Keratinocyte (primary cell): ENCODE measurements around the gene FAM83D. TPM values are rescaled to one million over a fixed set of nuclear protein-coding genes. Genes with fewer than 3 reads are reported as not detected.
A peak's percentile ranks its signal among the peaks of the same experiment; 100 is the strongest.

Experiments used
- DNase-seq: peaks from one replicate; pipeline ENCODE4 v3.0.0-alpha.2; 2011; ENCODE audit warnings: low read depth, missing footprints, low spot score
- FAIRE-seq: peaks from 2 replicates; lab custom pipeline; 2011; peaks lifted over from hg19 to GRCh38; lab: Jason Lieb, UNC
- H2AFZ ChIP-seq: 2 replicates; pipeline ENCODE4 v1.6.0; 2012; ENCODE audit warnings: low read length, control low read depth, inconsistent platforms; ENCODE audit not compliant: control insufficient read depth
- H3K27ac ChIP-seq: 2 replicates; pipeline ENCODE4 v1.5.1; 2011; ENCODE audit warnings: low read length; ENCODE audit not compliant: control insufficient read depth, insufficient read depth
- H3K27me3 ChIP-seq: 3 replicates; pipeline ENCODE4 v1.6.0; 2011; ENCODE audit warnings: low read length; ENCODE audit not compliant: control insufficient read depth, insufficient read depth; ENCODE audit errors: extremely low read depth
- H3K36me3 ChIP-seq, 2 experiments: 2 replicates in 1 of 2; 3 replicates in 1 of 2; pipeline ENCODE4 v1.5.1; 2011; ENCODE audit warnings: low read length in 2 of 2, mild to moderate bottlenecking in 1 of 2; ENCODE audit not compliant: control insufficient read depth in 2 of 2, insufficient read depth in 2 of 2; ENCODE audit errors: extremely low read depth in 1 of 2
- H3K4me1 ChIP-seq: 3 replicates; pipeline ENCODE4 v1.5.1; 2011; ENCODE audit warnings: low read length; ENCODE audit not compliant: control insufficient read depth, insufficient read depth; ENCODE audit errors: extremely low read depth
- H3K4me2 ChIP-seq: 3 replicates; pipeline ENCODE4 v1.6.0; 2011; ENCODE audit warnings: low read depth, low read length; ENCODE audit not compliant: control insufficient read depth, insufficient read depth; ENCODE audit errors: extremely low read depth
- H3K4me3 ChIP-seq, 3 experiments: fragments of 200-600 bp in 1 of 3; sonication (generic) in 1 of 3; 2 replicates in 2 of 3; 3 replicates in 1 of 3; pipeline ENCODE4 v1.5.1; 2011 to 2016; ENCODE audit warnings: low read length in 3 of 3, mild to moderate bottlenecking in 3 of 3, control low read depth in 2 of 3, inconsistent platforms in 1 of 3, low read depth in 1 of 3, mixed read lengths in 1 of 3, mixed run types in 1 of 3, moderate library complexity in 1 of 3; ENCODE audit not compliant: control insufficient read depth in 2 of 3, insufficient read depth in 2 of 3; ENCODE audit errors: extremely low read depth in 1 of 3
- H3K79me2 ChIP-seq: 2 replicates; pipeline ENCODE4 v1.6.0; 2012; ENCODE audit warnings: low read length; ENCODE audit not compliant: control insufficient read depth, insufficient read depth
- H3K9ac ChIP-seq: 3 replicates; pipeline ENCODE4 v1.6.0; 2011; ENCODE audit warnings: low read length; ENCODE audit not compliant: control insufficient read depth, insufficient read depth; ENCODE audit errors: extremely low read depth
- H3K9me1 ChIP-seq: 3 replicates; pipeline ENCODE4 v1.6.0; 2011; ENCODE audit warnings: low read length; ENCODE audit not compliant: control insufficient read depth, insufficient read depth; ENCODE audit errors: extremely low read depth
- H3K9me3 ChIP-seq: 2 replicates; pipeline ENCODE4 v1.5.1; 2012; ENCODE audit warnings: low read depth, low read length; ENCODE audit not compliant: control insufficient read depth
- H4K20me1 ChIP-seq: 3 replicates; pipeline ENCODE4 v1.6.0; 2011; ENCODE audit warnings: low read length; ENCODE audit not compliant: control insufficient read depth, insufficient read depth; ENCODE audit errors: extremely low read depth
- CTCF ChIP-seq, 3 experiments: IDR thresholded peaks in 1 of 3; conservative IDR thresholded peaks in 1 of 3; optimal IDR thresholded peaks in 1 of 3; 2 replicates in 2 of 3; 3 replicates in 1 of 3; pipeline versions ENCODE3 to v1.5.1; 2011; ENCODE audit warnings: low read length in 3 of 3, mild to moderate bottlenecking in 3 of 3, moderate library complexity in 2 of 3, control low read depth in 1 of 3, inconsistent platforms in 1 of 3; ENCODE audit not compliant: insufficient read depth in 2 of 3; ENCODE audit errors: extremely low read depth in 1 of 3
- EZH2 ChIP-seq: IDR thresholded peaks from one replicate; pipeline ENCODE4 v1.6.1; 2012; ENCODE audit warnings: inconsistent platforms, mild to moderate bottlenecking, low read length, moderate library complexity
- dilution Hi-C: fragments of 300-500 bp; cut with MboI; formaldehyde crosslinking; loops from one replicate; pipeline ENCODE4 v1.7.0; 2020; ENCODE audit warnings: low sequenced_read_pairs; ENCODE audit not compliant: extremely low pct_ligation_motif_present
- polyA plus RNA-seq, 5 experiments: library from polyadenylated mRNA; depleted of rRNA in 3 of 5; stranded (reverse) in 3 of 5; stranded (forward) in 1 of 5; unstranded in 1 of 5; fragments of >200 nt; gene quantifications; 1 replicate in 1 of 5; 2 replicates in 3 of 5; 3 replicates in 1 of 5; pipeline versions ENCODE4 v1.2.1 to v1.2.3, GENCODE V29; 2011 to 2012; ENCODE audit warnings: missing spikeins in 2 of 5, low read depth in 1 of 5, low replicate concordance in 1 of 5

FAM83D gene
- polyA plus RNA-seq, 1 donor (not counting 4 experiments of a cell fraction or from before 2014, with no cell fraction given) = 32.1 TPM

- Histone ChIP-seq H3K27me3 (no peaks in the 10 kb centered on the region), H3K27ac (peak overlapping the region; percentile 67), H3K9ac (peak overlapping the region; percentile 81), H2AFZ (peak overlapping the region; percentile 87), H3K4me3 (peak overlapping the region; percentile 68 to 88 (median 82)), H3K9me3 (no peaks in the 10 kb centered on the region), H3K9me1 (no peaks in the 10 kb centered on the region), H3K4me2 (peak overlapping the region; percentile 77), H4K20me1 (no peaks in the 10 kb centered on the region), H3K36me3 (peaks cover 0 to 3% of the 10 kb centered on the region in 2 experiments), H3K79me2 (peaks cover 54% of the 10 kb centered on the region), H3K4me1 (peaks cover 23% of the 10 kb centered on the region)
- no peak for TF ChIP-seq CTCF (optimal IDR thresholded peaks at IDR 0.05 in 1 of 3, IDR thresholded peaks at IDR 0.05 in 1 of 3, conservative IDR thresholded peaks at IDR 0.05 in 1 of 3; ENCODE audit: extremely low read depth in 1 of 3, insufficient read depth in 2 of 3, low read length in 3 of 3)
- no peak for TF ChIP-seq EZH2
- no peak for DNase-seq
- FAIRE-seq = no peak
- dilution Hi-C loops = no loop called here
Observed at GRCh38 chr20:38926934-38927616, 858 bp downstream of the FAM83D start.

GRCh38 chr20:38927902-38928578 lies 1.8 kb downstream of the FAM83D start:
- peak overlapping the region in 2 of 3 experiments; percentile 82 to 88 for H3K4me3 ChIP-seq
- no peaks in the 10 kb centered on the region for H4K20me1 ChIP-seq
- peak overlapping the region; percentile 40 for H3K9ac ChIP-seq
- H3K27ac ChIP-seq = no peak overlapping the region
- no peak overlapping the region for H2AFZ ChIP-seq
- peaks cover 23% of the 10 kb centered on the region for H3K4me1 ChIP-seq
- FAIRE-seq (peak; percentile 49), DNase-seq (no peak)
- peak overlapping the region; percentile 77 for H3K4me2 ChIP-seq
- H3K27me3 ChIP-seq = no peaks in the 10 kb centered on the region
- peaks cover 63% of the 10 kb centered on the region for H3K79me2 ChIP-seq
- no peaks in the 10 kb centered on the region for H3K9me3 ChIP-seq
- no peak for TF ChIP-seq EZH2
- no peak for TF ChIP-seq CTCF (optimal IDR thresholded peaks at IDR 0.05 in 1 of 3, IDR thresholded peaks at IDR 0.05 in 1 of 3, conservative IDR thresholded peaks at IDR 0.05 in 1 of 3; ENCODE audit: extremely low read depth in 1 of 3, insufficient read depth in 2 of 3, low read length in 3 of 3)
- H3K9me1 ChIP-seq = no peaks in the 10 kb centered on the region
- peaks cover 0 to 3% of the 10 kb centered on the region in 2 experiments for H3K36me3 ChIP-seq
- dilution Hi-C loops = no loop called here
